Measurements from ENCODE around the gene MCM7. TPM values are rescaled to one million over a fixed set of nuclear protein-coding genes. Genes with fewer than 3 reads are reported as not detected.

The MCM7 gene
- total RNA-seq, 1 donor from 2014 or later, result 206 TPM

GRCh38 chr7:100137851-100138760 is 36.9 kb upstream of the MCM7 start:
- Histone ChIP-seq H3K9me3 (ENCODE audit: low read depth) (no peaks in the 10 kb centered on the region), H3K4me3 (no peak overlapping the region), H3K36me3 (no peaks in the 10 kb centered on the region), H3K27me3 (no peaks in the 10 kb centered on the region), H4K20me1 (ENCODE audit: low read depth) (no peaks in the 10 kb centered on the region), H3K4me2 (no peak overlapping the region), H3K4me1 (no peaks in the 10 kb centered on the region), H3K27ac (no peak overlapping the region), H3K79me2 (ENCODE audit: low read depth) (no peaks in the 10 kb centered on the region), H2AFZ (replicated peaks) (no peak overlapping the region), H3K9ac (no peak overlapping the region), H3F3A (ENCODE audit: low read depth) (peaks cover 3% of the 10 kb centered on the region)
- DNase-seq (ENCODE audit: low spot score), result no peak
- no peak overlapping the region for H3K27ac Mint-ChIP-seq
- H3K9me3 Mint-ChIP-seq, result no peaks in the 10 kb centered on the region
- H3K4me1 Mint-ChIP-seq, result no peaks in the 10 kb centered on the region
- no peak for TF ChIP-seq EZH2 (IDR thresholded peaks at IDR 0.05)
- TF ChIP-seq CTCF (IDR thresholded peaks at IDR 0.05), result no peak
- TF ChIP-seq EZH2phosphoT487 (IDR thresholded peaks at IDR 0.05), result no peak
- no peak overlapping the region for H3K4me3 Mint-ChIP-seq
- H3K36me3 Mint-ChIP-seq, result no peaks in the 10 kb centered on the region
- H3K27me3 Mint-ChIP-seq (ENCODE audit: insufficient read depth, low read depth), result peaks cover 3% of the 10 kb centered on the region

- no peaks in the 10 kb centered on the region for H3K9me3 ChIP-seq (ENCODE audit: low read depth)
- H2AFZ ChIP-seq (replicated peaks), result peak overlapping the region; percentile 95
- peak overlapping the region; percentile 12 for H3K4me3 Mint-ChIP-seq
Observed at GRCh38 chr7:100132697-100133151, 31.5 kb upstream of the MCM7 start.

GRCh38 chr7:100132126-100132525 is 30.9 kb upstream of the MCM7 start:
- Histone ChIP-seq H4K20me1 (ENCODE audit: low read depth) (no peaks in the 10 kb centered on the region), H3K4me1 (no peaks in the 10 kb centered on the region), H3K9me3 (ENCODE audit: low read depth) (no peaks in the 10 kb centered on the region), H3K36me3 (no peaks in the 10 kb centered on the region), H3K9ac (no peak overlapping the region), H3K4me2 (no peak overlapping the region), H3F3A (ENCODE audit: low read depth) (peaks cover 26% of the 10 kb centered on the region), H3K27me3 (peaks cover 33% of the 10 kb centered on the region), H3K79me2 (ENCODE audit: low read depth) (no peaks in the 10 kb centered on the region), H3K4me3 (no peak overlapping the region), H3K27ac (no peak overlapping the region), H2AFZ (replicated peaks) (no peak overlapping the region)
- no peak overlapping the region for H3K4me3 Mint-ChIP-seq
- no peak for DNase-seq (ENCODE audit: low spot score)
- H3K27ac Mint-ChIP-seq, result no peak overlapping the region
- H3K27me3 Mint-ChIP-seq (ENCODE audit: insufficient read depth, low read depth), result peaks cover 2% of the 10 kb centered on the region
- peaks cover 12% of the 10 kb centered on the region for H3K4me1 Mint-ChIP-seq
- H3K36me3 Mint-ChIP-seq, result no peaks in the 10 kb centered on the region
- H3K9me3 Mint-ChIP-seq, result no peaks in the 10 kb centered on the region
- TF ChIP-seq CTCF (IDR thresholded peaks at IDR 0.05) (no peak), EZH2 (IDR thresholded peaks at IDR 0.05) (no peak), EZH2phosphoT487 (IDR thresholded peaks at IDR 0.05) (no peak)

More at GRCh38 chr7:100132697-100133151, 31.5 kb upstream of the MCM7 start:
- TF ChIP-seq EZH2phosphoT487 (IDR thresholded peaks at IDR 0.05), result no peak
- TF ChIP-seq CTCF (IDR thresholded peaks at IDR 0.05), result peak; percentile 87
- no peaks in the 10 kb centered on the region for H4K20me1 ChIP-seq (ENCODE audit: low read depth)
- H3K27ac ChIP-seq, result no peak overlapping the region
- H3K4me3 ChIP-seq, result no peak overlapping the region
- H3K4me1 Mint-ChIP-seq, result peaks cover 12% of the 10 kb centered on the region
- H3K4me1 ChIP-seq, result no peaks in the 10 kb centered on the region
- H3K27me3 ChIP-seq, result peaks cover 30% of the 10 kb centered on the region
- peaks cover 25% of the 10 kb centered on the region for H3F3A ChIP-seq (ENCODE audit: low read depth)
- peak; percentile 85 for DNase-seq (ENCODE audit: low spot score)
- no peaks in the 10 kb centered on the region for H3K79me2 ChIP-seq (ENCODE audit: low read depth)
- no peaks in the 10 kb centered on the region for H3K9me3 Mint-ChIP-seq
- H3K9ac ChIP-seq, result no peak overlapping the region
- H3K4me2 ChIP-seq, result no peak overlapping the region
- H3K27me3 Mint-ChIP-seq (ENCODE audit: insufficient read depth, low read depth), result peaks cover 2% of the 10 kb centered on the region
- peak overlapping the region; percentile 22 for H3K27ac Mint-ChIP-seq
- no peaks in the 10 kb centered on the region for H3K36me3 Mint-ChIP-seq
- no peaks in the 10 kb centered on the region for H3K36me3 ChIP-seq

All from neural progenitor cell (in vitro differentiated cells).